Tibial nerve (tissue), 4 donors: ENCODE results near the gene SLMAP. TPM values are rescaled to one million over a fixed set of nuclear protein-coding genes. Genes with fewer than 3 reads are reported as not detected.

ENCODE experiments used
- DNase-seq, 2 donors: peaks; one replicate each; pipeline ENCODE4 v3.0.0-alpha.2; 2019; ENCODE audit warnings: low spot score in 2 of 2
- H3K27ac ChIP-seq, 4 donors: fragments of 200-600 bp; sonication (generic) in 3 of 4; one replicate each; pipeline ENCODE4 v1.5.1; 2017 to 2019; ENCODE audit warnings: mild to moderate bottlenecking in 1 of 4
- H3K27me3 ChIP-seq, 2 donors: fragments of 200-600 bp; sonication (generic) in 1 of 2; one replicate each; pipeline versions ENCODE4 v1.5.1 to v1.6.0; 2017 to 2019
- H3K36me3 ChIP-seq, 3 donors: fragments of 200-600 bp; sonication (generic); one replicate each; pipeline ENCODE4 v1.5.1; 2018 to 2019
- H3K4me1 ChIP-seq, 4 donors: fragments of 200-600 bp; sonication (generic) in 3 of 4; one replicate each; pipeline ENCODE4 v1.5.1; 2017 to 2019
- H3K4me3 ChIP-seq, 4 donors: fragments of 200-600 bp; sonication (generic) in 3 of 4; one replicate each; pipeline ENCODE4 v1.5.1; 2017 to 2019; ENCODE audit warnings: mild to moderate bottlenecking in 1 of 4, moderate library complexity in 1 of 4
- H3K9me3 ChIP-seq, 4 donors: fragments of 200-600 bp; sonication (generic) in 3 of 4; one replicate each; pipeline ENCODE4 v1.5.1; 2017 to 2019
- EP300 ChIP-seq, 2 donors: sonication (generic); formaldehyde crosslinking; IDR thresholded peaks; one replicate each; pipeline ENCODE4 v1.6.1; 2017; ENCODE audit warnings: antibody characterized with exemption in 2 of 2, mild to moderate bottlenecking in 1 of 2
- POLR2A ChIP-seq, 2 donors: fragments of 450-650 bp; IDR thresholded peaks; one replicate each; pipeline ENCODE4 v1.6.1; 2017; ENCODE audit warnings: antibody characterized with exemption in 2 of 2, mild to moderate bottlenecking in 2 of 2, moderate library complexity in 2 of 2
- WGBS, 2 donors: methylation state at CpG; one replicate each; pipeline ENCODE4 v1.1.5; 2018; 5-methylcytosine and 5-hydroxymethylcytosine counted together
- total RNA-seq, 4 donors: library from RNA; depleted of rRNA; stranded (reverse); fragments of >200 nt; gene quantifications; one replicate each; pipeline ENCODE4 v1.1.0, GENCODE V29; 2016
- TF ChIP-seq, protein P1 (sequence below), 5 experiments: fragments of 200-600 bp in 3 of 5; fragments of 450-650 bp in 2 of 5; sonication (generic) in 3 of 5; IDR thresholded peaks; one replicate each; pipeline ENCODE4 v1.5.1; 2016 to 2019; ENCODE audit warnings: antibody characterized with exemption in 5 of 5, mild to moderate bottlenecking in 3 of 5, moderate library complexity in 2 of 5

The SLMAP gene
- total RNA-seq, 4 donors from 2014 or later, result 66.6 to 101 (median 87.4) TPM

GRCh38 chr3:57784089-57784735, 28.1 kb downstream of the SLMAP start:
- DNase-seq, result no peak
- Histone ChIP-seq H3K4me3 (no peak overlapping the region), H3K4me1 (peaks cover 0 to 28% (median 3%) of the 10 kb centered on the region in 4 donors), H3K27ac (no peak overlapping the region), H3K27me3 (no peaks in the 10 kb centered on the region), H3K36me3 (no peaks in the 10 kb centered on the region), H3K9me3 (no peaks in the 10 kb centered on the region)
- TF ChIP-seq, protein P1, sequence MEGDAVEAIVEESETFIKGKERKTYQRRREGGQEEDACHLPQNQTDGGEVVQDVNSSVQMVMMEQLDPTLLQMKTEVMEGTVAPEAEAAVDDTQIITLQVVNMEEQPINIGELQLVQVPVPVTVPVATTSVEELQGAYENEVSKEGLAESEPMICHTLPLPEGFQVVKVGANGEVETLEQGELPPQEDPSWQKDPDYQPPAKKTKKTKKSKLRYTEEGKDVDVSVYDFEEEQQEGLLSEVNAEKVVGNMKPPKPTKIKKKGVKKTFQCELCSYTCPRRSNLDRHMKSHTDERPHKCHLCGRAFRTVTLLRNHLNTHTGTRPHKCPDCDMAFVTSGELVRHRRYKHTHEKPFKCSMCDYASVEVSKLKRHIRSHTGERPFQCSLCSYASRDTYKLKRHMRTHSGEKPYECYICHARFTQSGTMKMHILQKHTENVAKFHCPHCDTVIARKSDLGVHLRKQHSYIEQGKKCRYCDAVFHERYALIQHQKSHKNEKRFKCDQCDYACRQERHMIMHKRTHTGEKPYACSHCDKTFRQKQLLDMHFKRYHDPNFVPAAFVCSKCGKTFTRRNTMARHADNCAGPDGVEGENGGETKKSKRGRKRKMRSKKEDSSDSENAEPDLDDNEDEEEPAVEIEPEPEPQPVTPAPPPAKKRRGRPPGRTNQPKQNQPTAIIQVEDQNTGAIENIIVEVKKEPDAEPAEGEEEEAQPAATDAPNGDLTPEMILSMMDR (IDR thresholded peaks at IDR 0.05), result no peak
- no peak for TF ChIP-seq POLR2A (IDR thresholded peaks at IDR 0.05)
- TF ChIP-seq EP300 (IDR thresholded peaks at IDR 0.05), result no peak
- WGBS, 2 donors, result 95 to 100% methylated on average over 1 of the region's 1 CpG

DNA sequence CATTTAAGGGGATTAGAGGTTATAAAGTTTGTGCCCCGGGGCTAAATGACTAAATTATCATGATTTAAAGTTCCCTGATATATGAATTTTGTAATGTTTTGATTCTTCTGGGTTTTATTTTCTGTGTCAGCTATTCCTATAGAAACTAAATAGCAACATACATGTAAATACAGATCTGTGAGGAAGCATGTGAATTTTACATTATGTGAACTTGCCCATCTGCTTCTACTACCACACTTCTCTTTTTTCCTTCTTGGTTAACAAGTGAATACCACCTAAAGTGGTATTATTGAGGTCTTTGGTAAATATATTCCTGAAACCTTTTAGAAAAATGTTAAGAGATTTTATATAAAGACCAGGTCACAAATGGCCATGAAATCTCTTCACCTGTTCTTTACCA, 29.3 kb downstream of the SLMAP start:
- H3K27ac ChIP-seq, result no peak overlapping the region
- DNase-seq, result no peak
- no peaks in the 10 kb centered on the region for H3K27me3 ChIP-seq
- H3K36me3 ChIP-seq, result no peaks in the 10 kb centered on the region
- no peak overlapping the region for H3K4me3 ChIP-seq
- TF ChIP-seq POLR2A (IDR thresholded peaks at IDR 0.05) (no peak), EP300 (IDR thresholded peaks at IDR 0.05) (no peak)
- TF ChIP-seq, protein P1 (IDR thresholded peaks at IDR 0.05), result no peak
- peaks cover 0 to 28% (median 3%) of the 10 kb centered on the region in 4 donors for H3K4me1 ChIP-seq
- H3K9me3 ChIP-seq, result no peaks in the 10 kb centered on the region
- 76 to 86% methylated on average over 1 of the region's 1 CpG for WGBS, 2 donors

GRCh38 chr3:57787867-57788623, 31.9 kb downstream of the SLMAP start:
- Histone ChIP-seq H3K27ac (no peak overlapping the region), H3K9me3 (no peaks in the 10 kb centered on the region), H3K36me3 (no peaks in the 10 kb centered on the region), H3K27me3 (no peaks in the 10 kb centered on the region), H3K4me1 (peaks cover 0 to 20% (median under 1%) of the 10 kb centered on the region in 4 donors), H3K4me3 (no peak overlapping the region)
- TF ChIP-seq, protein P1 (IDR thresholded peaks at IDR 0.05), result no peak
- no peak for TF ChIP-seq POLR2A (IDR thresholded peaks at IDR 0.05)
- TF ChIP-seq EP300 (IDR thresholded peaks at IDR 0.05), result no peak
- 83 to 86% methylated on average over 2 of the region's 2 CpGs for WGBS, 2 donors
- DNase-seq, result no peak

- 90 to 96% methylated on average over 3 of the region's 3 CpGs for WGBS, 2 donors
- peaks cover 0 to 18% (median 0%) of the 10 kb centered on the region in 4 donors for H3K4me1 ChIP-seq
- no peak for DNase-seq
These were observed 32.5 kb downstream of the SLMAP start for GRCh38 chr3:57788624-57789018.

More at GRCh38 chr3:57788624-57789018, 32.5 kb downstream of the SLMAP start:
- TF ChIP-seq EP300 (IDR thresholded peaks at IDR 0.05) (no peak), POLR2A (IDR thresholded peaks at IDR 0.05) (no peak)
- TF ChIP-seq, protein P1 (IDR thresholded peaks at IDR 0.05), result no peak
- H3K27ac ChIP-seq, result no peak overlapping the region
- no peaks in the 10 kb centered on the region for H3K27me3 ChIP-seq
- no peaks in the 10 kb centered on the region for H3K36me3 ChIP-seq
- H3K4me3 ChIP-seq, result no peak overlapping the region
- H3K9me3 ChIP-seq, result no peaks in the 10 kb centered on the region
